Kidney (tissue), 14 donors: ENCODE measurements around the gene CALHM1. TPM values are rescaled to one million over a fixed set of nuclear protein-coding genes. Genes with fewer than 3 reads are reported as not detected.
A peak's percentile ranks its signal among the peaks of the same experiment; 100 is the strongest.

Source experiments
- DNase-seq, 5 donors: peaks; one replicate each; pipeline ENCODE4 v3.0.0-alpha.2; 2013 to 2020
- FAIRE-seq: peaks from 2 replicates; lab custom pipeline; 2012; peaks lifted over from hg19 to GRCh38; lab: Jason Lieb, UNC
- H3K27ac ChIP-seq, 2 donors: one replicate each; pipeline ENCODE4 v1.7.0; 2013; ENCODE audit warnings: low read depth in 2 of 2, low read length in 2 of 2, inconsistent platforms in 1 of 2
- H3K27me3 ChIP-seq: one replicate; pipeline ENCODE4 v1.7.1; 2013; ENCODE audit warnings: low read length, inconsistent platforms; ENCODE audit not compliant: control insufficient read depth, insufficient read depth
- H3K36me3 ChIP-seq, 3 donors: one replicate each; pipeline versions ENCODE4 v1.7.0 to v1.7.1; 2013; ENCODE audit warnings: low read length in 3 of 3, control low read depth in 1 of 3, inconsistent platforms in 1 of 3; ENCODE audit not compliant: insufficient read depth in 3 of 3, control insufficient read depth in 2 of 3
- H3K4me1 ChIP-seq, 3 donors: one replicate each; pipeline versions ENCODE4 v1.7.0 to v1.7.1; 2013; ENCODE audit warnings: low read length in 3 of 3, inconsistent platforms in 1 of 3, low read depth in 1 of 3; ENCODE audit not compliant: control insufficient read depth in 2 of 3, insufficient read depth in 2 of 3
- H3K4me3 ChIP-seq, 3 donors: one replicate each; pipeline versions ENCODE4 v1.7.0 to v1.8.1; 2013; ENCODE audit warnings: low read length in 3 of 3, control low read depth in 1 of 3, inconsistent platforms in 1 of 3
- H3K9ac ChIP-seq, 3 donors: one replicate each; pipeline versions ENCODE4 v1.7.0 to v1.7.1; 2013; ENCODE audit warnings: low read length in 3 of 3, control low read depth in 1 of 3, inconsistent platforms in 1 of 3
- H3K9me3 ChIP-seq, 3 donors: one replicate each; pipeline versions ENCODE4 v1.7.0 to v1.7.1; 2013; ENCODE audit warnings: low read length in 3 of 3, control low read depth in 1 of 3, inconsistent platforms in 1 of 3; ENCODE audit not compliant: control insufficient read depth in 2 of 3, insufficient read depth in 1 of 3
- intact Hi-C: fragments of 100-400 bp; cut with DNase I; formaldehyde crosslinking; loops from one replicate; pipeline ENCODE4 v1.11.1; 2022
- polyA plus RNA-seq: library from polyadenylated mRNA; stranded (reverse); fragments of 350-450 nt; fragmentation: Illumina TruSeq; extraction: RNeasy Lipid Tissue Mini Kit (QIAGEN cat#74804); gene quantifications from one replicate; pipeline ENCODE4 v1.2.3, GENCODE V29; 2014; ENCODE audit warnings: low read depth, low replicate concordance; ENCODE audit not compliant: insufficient read depth
- total RNA-seq: library from RNA; stranded (reverse); fragmentation: NEBNext Ultra II Directional; extraction: Animal tissue kit (Norgen Biotek cat#: 25700); gene quantifications from one replicate; pipeline ENCODE4 v1.2.1, GENCODE V29; 2021
- TF ChIP-seq, protein P1 (sequence below): IDR thresholded peaks from 3 replicates; pipeline ENCODE4 v1.5.1; 2012; ENCODE audit warnings: mild to moderate bottlenecking, moderate library complexity, borderline replicate concordance; ENCODE audit not compliant: insufficient read depth; ENCODE audit errors: extremely low read depth
- donor health status: control.
- donor health status: control.
- donor health status: control.
- donor health status: control.
- donor health status: control.
- donor health status: DM: yes; HTN: yes; CAD: no.
- donor health status: Normal renal cell carcinoma (clear cell type).

The CALHM1 gene
- total and polyA plus RNA-seq, 2 donors from 2014 or later, result not detected

DNA sequence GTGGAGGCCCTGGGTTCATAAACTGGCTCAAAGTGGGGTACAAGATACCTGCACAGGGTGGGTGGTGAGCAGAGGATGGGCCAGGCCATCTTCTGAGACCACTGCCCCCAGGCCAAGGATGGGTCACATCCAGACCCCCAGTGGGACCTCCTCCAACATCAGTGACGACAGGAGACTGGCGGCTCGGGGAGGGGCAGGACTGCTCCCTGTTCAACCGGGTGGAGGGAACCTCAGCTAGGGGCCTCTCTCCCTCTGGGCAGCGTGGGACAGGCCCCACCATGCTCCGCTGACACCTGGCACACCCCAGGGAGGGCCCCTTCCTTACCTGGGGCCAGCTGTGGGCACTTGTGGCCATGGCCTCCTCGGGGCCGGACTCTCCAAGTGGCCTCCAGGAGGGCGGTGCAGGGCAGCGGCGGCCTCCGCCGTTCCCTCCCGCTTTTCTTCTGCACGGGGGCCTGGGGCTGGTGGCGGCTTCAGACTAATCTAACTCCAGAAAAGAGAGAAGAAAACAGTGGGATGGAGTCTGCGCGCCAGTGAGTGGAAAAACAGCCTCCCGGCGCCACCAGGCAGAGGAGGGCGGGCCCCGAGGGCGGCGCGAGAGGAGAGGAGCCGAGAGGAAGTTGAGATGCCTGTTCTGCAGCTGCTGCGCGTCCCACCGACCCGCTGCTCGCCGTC, 6.7 kb downstream of the CALHM1 start, which contains the start of gene CALHM2:
CALHM2 (minus strand) TSS at position 540 of the 675 bp plus-strand sequence. CDS start 2,429 bp downstream, outside the sequence.
- TF ChIP-seq, protein P1, sequence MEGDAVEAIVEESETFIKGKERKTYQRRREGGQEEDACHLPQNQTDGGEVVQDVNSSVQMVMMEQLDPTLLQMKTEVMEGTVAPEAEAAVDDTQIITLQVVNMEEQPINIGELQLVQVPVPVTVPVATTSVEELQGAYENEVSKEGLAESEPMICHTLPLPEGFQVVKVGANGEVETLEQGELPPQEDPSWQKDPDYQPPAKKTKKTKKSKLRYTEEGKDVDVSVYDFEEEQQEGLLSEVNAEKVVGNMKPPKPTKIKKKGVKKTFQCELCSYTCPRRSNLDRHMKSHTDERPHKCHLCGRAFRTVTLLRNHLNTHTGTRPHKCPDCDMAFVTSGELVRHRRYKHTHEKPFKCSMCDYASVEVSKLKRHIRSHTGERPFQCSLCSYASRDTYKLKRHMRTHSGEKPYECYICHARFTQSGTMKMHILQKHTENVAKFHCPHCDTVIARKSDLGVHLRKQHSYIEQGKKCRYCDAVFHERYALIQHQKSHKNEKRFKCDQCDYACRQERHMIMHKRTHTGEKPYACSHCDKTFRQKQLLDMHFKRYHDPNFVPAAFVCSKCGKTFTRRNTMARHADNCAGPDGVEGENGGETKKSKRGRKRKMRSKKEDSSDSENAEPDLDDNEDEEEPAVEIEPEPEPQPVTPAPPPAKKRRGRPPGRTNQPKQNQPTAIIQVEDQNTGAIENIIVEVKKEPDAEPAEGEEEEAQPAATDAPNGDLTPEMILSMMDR, result no peak
- peak within 1 kb of the TSS; percentile 37 to 71 (median 59) for H3K4me3 ChIP-seq

DNA sequence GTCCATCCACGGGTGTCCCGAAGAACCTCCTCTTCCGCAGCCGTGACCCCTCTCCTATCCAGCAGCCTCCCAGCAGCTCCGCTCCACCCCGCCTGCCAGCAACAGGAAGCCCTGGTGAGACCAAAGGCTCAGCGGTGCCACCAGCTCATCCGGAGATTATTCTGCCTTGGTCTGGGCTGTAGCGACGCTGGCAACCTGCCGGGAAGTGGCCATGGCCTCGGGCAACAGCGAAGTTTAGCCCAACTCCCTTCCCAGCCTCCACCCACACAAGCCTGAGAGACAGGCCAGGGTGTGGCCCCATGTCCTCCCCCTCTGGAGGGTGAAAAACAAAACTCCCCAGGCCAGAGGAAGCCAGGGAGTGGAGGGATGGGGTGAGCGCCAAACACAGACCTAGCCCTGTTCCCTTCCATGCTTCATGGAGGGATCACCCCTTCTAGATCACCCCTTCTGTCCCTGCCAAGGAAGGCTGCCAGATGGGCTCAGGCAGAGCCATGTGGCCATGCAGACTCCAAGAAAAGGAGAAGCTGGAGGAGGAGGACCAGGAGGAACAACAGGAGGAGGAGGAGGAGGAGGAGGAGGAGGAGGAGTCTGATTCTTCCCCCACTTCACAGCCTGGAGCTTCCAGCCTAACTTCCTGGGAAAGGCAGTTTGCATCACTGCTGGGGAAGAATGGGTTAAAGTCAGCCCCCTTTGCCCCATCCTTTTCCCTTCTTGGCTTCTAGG, 7.4 kb downstream of the CALHM1 start:
- no peaks in the 10 kb centered on the region for H3K9me3 ChIP-seq
- peak overlapping the region; percentile 57 to 62 for H3K27ac ChIP-seq
- DNase-seq (peak in 3 of 5 donors; percentile 7 to 92 (median 27)), FAIRE-seq (no peak)
- H3K36me3 ChIP-seq, result peaks cover 0 to 4% (median 0%) of the 10 kb centered on the region in 3 donors
- peak overlapping the region in 2 of 3 donors; percentile 16 to 58 for H3K9ac ChIP-seq
- H3K4me1 ChIP-seq, result peaks cover 0 to 22% (median 0%) of the 10 kb centered on the region in 3 donors
- H3K4me3 ChIP-seq, result peak overlapping the region; percentile 37 to 71 (median 59)
- TF ChIP-seq, protein P1, result no peak
- intact Hi-C loops, result no loop called here
- no peaks in the 10 kb centered on the region for H3K27me3 ChIP-seq

More for the DNA sequence above, 6.7 kb downstream of the CALHM1 start, which contains the start of gene CALHM2:
- peak in 4 of 5 donors; percentile 76 to 92 (median 88) for DNase-seq
- H3K9ac ChIP-seq, result peak within 1 kb of the TSS; percentile 16 to 58 (median 17)
- no peaks in the 10 kb centered on the region for H3K9me3 ChIP-seq
- H3K27ac ChIP-seq, result peak within 1 kb of the TSS; percentile 57 to 62
- H3K36me3 ChIP-seq, result peaks cover 0 to 4% (median 0%) of the 10 kb centered on the region in 3 donors
- no peaks in the 10 kb centered on the region for H3K27me3 ChIP-seq
- no peak for FAIRE-seq
- peaks cover 0 to 22% (median 0%) of the 10 kb centered on the region in 3 donors for H3K4me1 ChIP-seq
- intact Hi-C loops, result no loop called here

DNA sequence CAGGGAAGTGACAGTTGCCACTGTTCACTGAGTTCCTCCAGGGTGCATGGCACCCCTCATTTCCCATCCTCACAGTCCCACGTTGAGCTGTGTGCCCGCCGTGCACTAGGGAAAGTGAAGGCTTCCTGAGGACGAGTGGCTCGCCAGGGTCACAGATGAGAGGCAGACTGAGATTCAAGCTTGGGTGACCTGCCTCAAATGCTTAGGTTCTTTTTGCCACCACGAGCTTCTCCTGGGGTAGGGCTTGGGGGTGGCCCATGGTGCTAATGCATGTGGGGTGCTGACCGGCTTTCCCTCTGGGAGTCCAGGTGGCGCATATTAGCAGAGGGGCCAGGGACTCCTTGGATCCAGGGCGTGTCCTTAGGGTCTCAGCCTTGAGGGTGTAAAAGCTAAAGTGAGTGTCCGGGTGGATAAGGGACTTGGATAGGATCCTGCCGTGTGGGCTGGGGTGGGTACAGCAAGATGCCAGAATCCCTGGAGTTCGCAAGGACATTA, 8.5 kb downstream of the CALHM1 start:
- Histone ChIP-seq H3K27ac (no peak overlapping the region), H3K4me1 (peaks cover 0 to 22% (median 3%) of the 10 kb centered on the region in 3 donors), H3K9me3 (no peaks in the 10 kb centered on the region), H3K36me3 (peaks cover 0 to 9% (median 5%) of the 10 kb centered on the region in 3 donors), H3K27me3 (no peaks in the 10 kb centered on the region), H3K9ac (no peak overlapping the region), H3K4me3 (no peak overlapping the region)
- TF ChIP-seq, protein P1, result no peak
- DNase-seq (no peak), FAIRE-seq (no peak)
- intact Hi-C loops, result no loop called here
